NB4 (cell line): Measurements from ENCODE around the gene SETD5.

Source experiments
- CTCF ChIP-seq: IDR thresholded peaks from one replicate; pipeline ENCODE4 v1.5.1; 2012; ENCODE audit warnings: low read depth, low read length
- MAX ChIP-seq: IDR thresholded peaks from 2 replicates; pipeline ENCODE4 v1.6.1; 2011; ENCODE audit warnings: low read depth, low read length
- POLR2A ChIP-seq: IDR thresholded peaks from 2 replicates; pipeline ENCODE4 v1.6.1; 2011; ENCODE audit warnings: mild to moderate bottlenecking; ENCODE audit not compliant: insufficient read length; ENCODE audit errors: extremely low read depth

- no peak for TF ChIP-seq POLR2A
- no peak for TF ChIP-seq CTCF
- no peak for TF ChIP-seq MAX
These were observed 11.3 kb upstream of the SETD5 start for GRCh38 chr3:9386078-9386459.
